T follicular helper cell (primary cell): Measurements from ENCODE around the gene ANKRD50.

Experiments
- DNase-seq: peaks from one replicate; pipeline ENCODE4 v3.0.0-alpha.2; 2020; ENCODE audit warnings: low read depth

Gene ANKRD50

GRCh38 chr4:124633285-124633941, 79.1 kb downstream of the ANKRD50 start:
- no peak for DNase-seq

- DNase-seq = no peak
These were observed 80.1 kb downstream of the ANKRD50 start for GRCh38 chr4:124632439-124632838.

- no peak for DNase-seq
These were observed 80.8 kb downstream of the ANKRD50 start for GRCh38 chr4:124631760-124632159.

GRCh38 chr4:124629681-124630080, 82.9 kb downstream of the ANKRD50 start:
- DNase-seq = no peak
